Thyroid gland (tissue), 4 donors: ENCODE data around the gene DGKD. TPM values are rescaled to one million over a fixed set of nuclear protein-coding genes. Genes with fewer than 3 reads are reported as not detected.

Experiments
- DNase-seq, 2 donors: peaks; one replicate each; pipeline ENCODE4 v3.0.0-alpha.2; 2019
- H3K27ac ChIP-seq, 3 donors: fragments of 200-600 bp; sonication (generic); 1 replicate in 2 of 3; 2 replicates in 1 of 3; pipeline ENCODE4 v1.5.1; 2016 to 2019; ENCODE audit warnings: mild to moderate bottlenecking in 1 of 3, moderate library complexity in 1 of 3
- H3K27me3 ChIP-seq: fragments of 200-600 bp; sonication (generic); one replicate; pipeline ENCODE4 v1.5.1; 2019
- H3K36me3 ChIP-seq, 2 donors: fragments of 200-600 bp; sonication (generic); one replicate each; pipeline ENCODE4 v1.5.1; 2016 to 2019
- H3K4me1 ChIP-seq, 2 donors: fragments of 200-600 bp; sonication (generic); one replicate each; pipeline ENCODE4 v1.5.1; 2017 to 2019
- H3K4me3 ChIP-seq, 3 donors: fragments of 200-600 bp; sonication (generic); replicated peaks in 1 of 3; 1 replicate in 2 of 3; 2 replicates in 1 of 3; pipeline ENCODE4 v1.5.1; 2016; ENCODE audit warnings: mild to moderate bottlenecking in 1 of 3
- H3K9me3 ChIP-seq: fragments of 200-600 bp; sonication (generic); one replicate; pipeline ENCODE4 v1.5.1; 2017
- POLR2A ChIP-seq, 2 donors: fragments of 450-650 bp; IDR thresholded peaks; one replicate each; pipeline ENCODE4 v1.6.1; 2017; ENCODE audit warnings: antibody characterized with exemption in 2 of 2, mild to moderate bottlenecking in 2 of 2, moderate library complexity in 1 of 2
- WGBS, 2 donors: methylation state at CpG; one replicate each; pipeline ENCODE4 v1.1.5; 2017; 5-methylcytosine and 5-hydroxymethylcytosine counted together
- intact Hi-C: fragments of 100-400 bp; cut with DNase I; formaldehyde crosslinking; loops from one replicate; pipeline ENCODE4 v1.15.1; 2023
- total RNA-seq, 4 donors: library from RNA; depleted of rRNA; stranded (reverse); fragments of >200 nt; gene quantifications; one replicate each; pipeline ENCODE4 v1.2.3, GENCODE V29; 2016
- TF ChIP-seq, protein P1 (sequence below), 6 experiments: fragments of 200-600 bp in 3 of 6; fragments of 450-650 bp in 3 of 6; sonication (generic) in 3 of 6; IDR thresholded peaks; one replicate each; pipeline ENCODE4 v1.5.1; 2016 to 2019; ENCODE audit warnings: antibody characterized with exemption in 6 of 6, mild to moderate bottlenecking in 2 of 6, inconsistent platforms in 1 of 6, moderate library complexity in 1 of 6

The DGKD gene
- total RNA-seq, 4 donors from 2014 or later, result 22.3 to 71.7 (median 27.3) TPM

DNA sequence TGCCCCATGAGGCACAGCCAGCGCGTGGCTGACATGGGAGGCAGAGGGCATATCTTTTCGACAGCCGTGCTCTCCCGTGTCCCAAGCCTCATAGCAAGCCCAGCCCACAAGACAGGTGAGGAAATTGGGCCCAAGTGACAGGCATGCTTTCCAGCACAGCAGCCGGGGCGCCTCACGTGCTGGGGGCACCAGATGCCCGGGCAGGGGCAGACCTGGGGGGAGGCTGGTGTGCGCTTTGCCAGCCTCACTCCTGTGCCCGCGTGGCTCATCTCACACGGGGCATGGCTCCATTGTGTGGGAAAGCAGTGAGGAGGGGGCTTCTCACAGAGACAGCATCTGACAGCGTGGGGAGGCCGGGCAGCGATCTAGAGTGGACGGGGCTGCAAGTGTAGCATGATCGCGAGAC lies 119.1 kb downstream of the DGKD start:
- 77 to 84% methylated on average over 19 of the region's 19 CpGs for WGBS, 2 donors
- no peaks in the 10 kb centered on the region for H3K9me3 ChIP-seq
- peaks cover 8 to 25% of the 10 kb centered on the region in 2 donors for H3K4me1 ChIP-seq
- H3K27me3 ChIP-seq, result no peaks in the 10 kb centered on the region
- intact Hi-C loops, result no loop called here
- no peak for DNase-seq
- H3K4me3 ChIP-seq, result no peak overlapping the region
- peak overlapping the region; percentile 54 to 85 (median 60) for H3K27ac ChIP-seq
- peaks cover 10 to 20% of the 10 kb centered on the region in 2 donors for H3K36me3 ChIP-seq
- TF ChIP-seq, protein P1, sequence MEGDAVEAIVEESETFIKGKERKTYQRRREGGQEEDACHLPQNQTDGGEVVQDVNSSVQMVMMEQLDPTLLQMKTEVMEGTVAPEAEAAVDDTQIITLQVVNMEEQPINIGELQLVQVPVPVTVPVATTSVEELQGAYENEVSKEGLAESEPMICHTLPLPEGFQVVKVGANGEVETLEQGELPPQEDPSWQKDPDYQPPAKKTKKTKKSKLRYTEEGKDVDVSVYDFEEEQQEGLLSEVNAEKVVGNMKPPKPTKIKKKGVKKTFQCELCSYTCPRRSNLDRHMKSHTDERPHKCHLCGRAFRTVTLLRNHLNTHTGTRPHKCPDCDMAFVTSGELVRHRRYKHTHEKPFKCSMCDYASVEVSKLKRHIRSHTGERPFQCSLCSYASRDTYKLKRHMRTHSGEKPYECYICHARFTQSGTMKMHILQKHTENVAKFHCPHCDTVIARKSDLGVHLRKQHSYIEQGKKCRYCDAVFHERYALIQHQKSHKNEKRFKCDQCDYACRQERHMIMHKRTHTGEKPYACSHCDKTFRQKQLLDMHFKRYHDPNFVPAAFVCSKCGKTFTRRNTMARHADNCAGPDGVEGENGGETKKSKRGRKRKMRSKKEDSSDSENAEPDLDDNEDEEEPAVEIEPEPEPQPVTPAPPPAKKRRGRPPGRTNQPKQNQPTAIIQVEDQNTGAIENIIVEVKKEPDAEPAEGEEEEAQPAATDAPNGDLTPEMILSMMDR (IDR thresholded peaks at IDR 0.05), result no peak
- no peak for TF ChIP-seq POLR2A (IDR thresholded peaks at IDR 0.05)

DNA sequence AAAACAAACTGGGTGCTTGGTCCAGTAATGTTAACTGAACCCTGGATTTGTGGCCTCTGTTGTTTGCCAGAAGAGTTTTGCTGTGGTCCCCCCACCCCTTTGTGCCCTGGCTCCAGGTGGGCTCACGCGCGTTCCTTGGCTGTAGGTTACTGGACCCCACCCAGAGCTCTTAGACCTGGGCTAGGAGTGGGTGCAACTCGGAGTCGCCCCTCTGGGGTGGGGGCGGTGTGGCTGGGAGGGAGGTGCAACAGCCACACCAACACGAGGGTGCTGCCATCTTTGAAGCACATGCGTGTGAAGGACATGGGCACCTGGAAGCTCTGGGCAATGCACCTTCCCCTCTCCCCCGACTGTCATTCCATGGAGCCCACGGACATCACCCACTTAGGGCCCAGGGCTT lies 119.6 kb downstream of the DGKD start:
- Histone ChIP-seq H3K27me3 (no peaks in the 10 kb centered on the region), H3K36me3 (peaks cover 10 to 15% of the 10 kb centered on the region in 2 donors), H3K4me1 (peaks cover 8 to 25% of the 10 kb centered on the region in 2 donors), H3K9me3 (no peaks in the 10 kb centered on the region), H3K27ac (peak overlapping the region; percentile 54 to 85 (median 60)), H3K4me3 (no peak overlapping the region)
- TF ChIP-seq POLR2A (IDR thresholded peaks at IDR 0.05), result no peak
- TF ChIP-seq, protein P1 (IDR thresholded peaks at IDR 0.05), result no peak
- no peak for DNase-seq
- WGBS, 2 donors, result 75 to 83% methylated on average over 5 to 9 of the region's 10 CpGs
- intact Hi-C loops, result no loop called here

DNA sequence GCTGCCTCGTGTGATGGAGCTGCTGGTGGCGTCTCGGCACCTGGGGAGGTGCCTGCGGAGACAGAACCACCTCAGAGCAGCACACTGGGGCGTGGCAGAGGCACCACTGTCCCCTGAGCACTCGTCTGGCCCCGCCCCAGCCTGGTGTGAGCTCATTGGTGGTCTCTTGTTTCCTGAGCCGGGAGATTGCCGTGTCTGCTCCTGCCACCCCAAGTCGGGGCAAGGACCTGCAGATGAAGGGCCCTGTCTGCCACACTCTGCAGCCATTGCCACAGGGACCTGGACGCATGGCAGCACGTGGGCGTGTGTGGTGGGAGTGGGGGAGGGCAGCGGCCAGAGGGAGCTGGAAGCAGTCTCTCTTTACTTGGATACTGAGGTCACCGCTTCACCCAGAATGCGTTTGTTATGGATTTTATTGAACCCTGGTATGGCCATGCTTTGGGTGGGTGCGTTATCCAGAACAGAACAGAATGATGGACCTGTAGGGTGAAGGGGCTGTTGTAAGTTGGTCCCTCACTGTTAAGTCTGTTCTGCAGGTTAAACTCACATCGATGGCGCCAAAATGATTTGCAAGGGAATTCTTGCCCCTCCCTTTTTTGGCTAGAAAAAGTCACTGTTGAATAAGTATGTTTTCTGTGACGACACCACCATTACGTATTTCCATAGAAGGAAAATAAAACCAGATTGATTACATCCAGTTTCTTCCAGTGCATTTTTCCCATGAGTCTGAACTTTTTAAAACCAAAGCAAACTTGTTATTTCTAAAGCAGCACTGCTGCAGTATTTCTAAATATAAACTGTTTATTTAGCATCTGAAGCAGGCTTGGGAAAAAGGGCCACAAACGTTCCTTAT lies 120.2 kb downstream of the DGKD start:
- Histone ChIP-seq H3K36me3 (peaks cover 10 to 15% of the 10 kb centered on the region in 2 donors), H3K9me3 (no peaks in the 10 kb centered on the region), H3K4me3 (no peak overlapping the region), H3K27me3 (no peaks in the 10 kb centered on the region), H3K27ac (peak overlapping the region; percentile 54 to 85 (median 60)), H3K4me1 (peaks cover 8 to 23% of the 10 kb centered on the region in 2 donors)
- WGBS, 2 donors, result 71 to 77% methylated on average over 12 to 21 of the region's 22 CpGs
- TF ChIP-seq POLR2A (IDR thresholded peaks at IDR 0.05), result no peak
- TF ChIP-seq, protein P1 (IDR thresholded peaks at IDR 0.05), result no peak
- intact Hi-C loops, result no loop called here
- peak in 1 of 2 donors; percentile 17 for DNase-seq

DNA sequence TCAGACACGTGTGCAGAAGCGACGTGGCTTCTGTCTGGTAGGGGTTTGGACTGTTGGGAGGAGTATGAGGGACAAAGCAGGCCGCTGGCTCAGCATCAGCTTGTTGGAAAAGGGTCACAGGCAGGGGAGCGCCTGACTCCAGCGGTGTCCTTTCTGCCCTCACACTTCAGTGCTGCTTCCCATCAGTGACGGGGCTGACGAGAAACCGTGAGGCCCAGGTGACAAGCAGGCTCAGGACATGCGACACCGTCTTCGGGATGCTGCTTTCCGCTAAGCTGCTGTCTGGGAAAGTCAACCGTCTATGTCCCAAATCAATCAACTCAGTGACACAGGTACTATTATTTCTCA lies 121.7 kb downstream of the DGKD start:
- TF ChIP-seq, protein P1 (IDR thresholded peaks at IDR 0.05), result no peak
- TF ChIP-seq POLR2A (IDR thresholded peaks at IDR 0.05), result no peak
- intact Hi-C loops, result no loop called here
- no peaks in the 10 kb centered on the region for H3K9me3 ChIP-seq

More for the DNA sequence above, 121.7 kb downstream of the DGKD start:
- Histone ChIP-seq H3K36me3 (peaks cover 19 to 21% of the 10 kb centered on the region in 2 donors), H3K4me1 (peaks cover 8 to 20% of the 10 kb centered on the region in 2 donors), H3K27ac (peak overlapping the region in 1 of 3 donors; percentile 85), H3K4me3 (no peak overlapping the region), H3K27me3 (no peaks in the 10 kb centered on the region)
- 92 to 94% methylated on average over 14 of the region's 14 CpGs for WGBS, 2 donors
- DNase-seq, result no peak
